ENCODE results near the gene NDUFB11.

DNA sequence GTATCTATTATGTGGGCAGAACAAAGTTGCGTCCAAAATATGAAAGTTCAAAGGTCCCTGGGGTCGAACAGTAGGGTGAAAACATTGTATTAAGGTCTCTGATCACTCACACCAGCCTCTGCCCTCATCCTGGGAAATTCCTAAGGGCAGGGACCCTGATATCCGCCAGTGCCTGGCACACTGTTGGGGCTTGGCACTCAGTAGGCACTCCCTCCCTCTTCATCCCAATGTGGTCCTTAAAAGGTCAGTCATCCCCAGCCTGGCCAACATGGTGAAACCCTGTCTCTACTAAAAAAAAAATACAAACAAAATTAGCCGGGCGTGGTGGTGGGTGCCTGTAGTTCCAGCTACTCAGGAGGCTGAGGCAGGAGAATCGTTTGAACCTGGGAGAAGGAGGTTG is 6.3 kb downstream of the NDUFB11 start:
- TF ChIP-seq, protein P1, sequence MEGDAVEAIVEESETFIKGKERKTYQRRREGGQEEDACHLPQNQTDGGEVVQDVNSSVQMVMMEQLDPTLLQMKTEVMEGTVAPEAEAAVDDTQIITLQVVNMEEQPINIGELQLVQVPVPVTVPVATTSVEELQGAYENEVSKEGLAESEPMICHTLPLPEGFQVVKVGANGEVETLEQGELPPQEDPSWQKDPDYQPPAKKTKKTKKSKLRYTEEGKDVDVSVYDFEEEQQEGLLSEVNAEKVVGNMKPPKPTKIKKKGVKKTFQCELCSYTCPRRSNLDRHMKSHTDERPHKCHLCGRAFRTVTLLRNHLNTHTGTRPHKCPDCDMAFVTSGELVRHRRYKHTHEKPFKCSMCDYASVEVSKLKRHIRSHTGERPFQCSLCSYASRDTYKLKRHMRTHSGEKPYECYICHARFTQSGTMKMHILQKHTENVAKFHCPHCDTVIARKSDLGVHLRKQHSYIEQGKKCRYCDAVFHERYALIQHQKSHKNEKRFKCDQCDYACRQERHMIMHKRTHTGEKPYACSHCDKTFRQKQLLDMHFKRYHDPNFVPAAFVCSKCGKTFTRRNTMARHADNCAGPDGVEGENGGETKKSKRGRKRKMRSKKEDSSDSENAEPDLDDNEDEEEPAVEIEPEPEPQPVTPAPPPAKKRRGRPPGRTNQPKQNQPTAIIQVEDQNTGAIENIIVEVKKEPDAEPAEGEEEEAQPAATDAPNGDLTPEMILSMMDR (conservative IDR thresholded peaks at IDR 0.05 in 1 of 2, IDR thresholded peaks at IDR 0.05 in 1 of 2; ENCODE audit: extremely low read depth in 1 of 2, insufficient read depth in 1 of 2, low read depth in 1 of 2, low read length in 2 of 2) = no peak
- no peak for TF ChIP-seq EZH2 (IDR thresholded peaks at IDR 0.05; ENCODE audit: borderline replicate concordance, low read length)

All from mammary epithelial cell (primary cell).